Caco-2 (cell line): Measurements from ENCODE around the gene PEX14. TPM values are rescaled to one million over a fixed set of nuclear protein-coding genes. Genes with fewer than 3 reads are reported as not detected.

Source experiments
- BruUV-seq: library from RNA; stranded (reverse); fragments of 400-500 nt; replicated peaks from 2 replicates; lab custom pipeline; 2021; lab: Mats Ljungman, UMichigan
- CTCF ChIA-PET: fragments of 300-600 bp; sonication (Branson Sonifier 250); formaldehyde crosslinking; loops from one replicate; lab custom pipeline; 2022; ENCODE audit warnings: antibody characterized with exemption; lab: Charles Lee
- POLR2A ChIA-PET: fragments of 300-600 bp; sonication (Branson Sonifier 250); formaldehyde crosslinking; loops from one replicate; lab custom pipeline; 2022; ENCODE audit warnings: antibody characterized with exemption; lab: Charles Lee
- DNase-seq, 2 experiments: peaks; one replicate each; pipeline versions ENCODE4 v3.0.0 to v3.0.0-alpha.2; 2020 to 2022
- H3K27me3 ChIP-seq: replicated peaks from 2 replicates; pipeline ENCODE4 v1.6.0; 2011; ENCODE audit warnings: low read length; ENCODE audit not compliant: control insufficient read depth, insufficient read depth
- H3K36me3 ChIP-seq: 2 replicates; pipeline ENCODE4 v1.5.1; 2011; ENCODE audit warnings: low read length; ENCODE audit not compliant: control insufficient read depth, insufficient read depth
- H3K4me1 ChIP-seq: fragments of 250-450 bp; sonication (Bioruptor Pico); 2 replicates; pipeline ENCODE4 v1.5.1; 2020; ENCODE audit warnings: mild to moderate bottlenecking
- H3K4me3 ChIP-seq: 2 replicates; pipeline ENCODE4 v1.5.1; 2011; ENCODE audit warnings: low read depth, mild to moderate bottlenecking, control low read depth, low read length
- H3K9me3 ChIP-seq: fragments of 250-450 bp; sonication (Bioruptor Pico); 2 replicates; pipeline ENCODE4 v1.5.1; 2020; ENCODE audit warnings: mild to moderate bottlenecking, moderate library complexity
- H3K27ac Mint-ChIP-seq: one replicate; pipeline ENCODE4 v1.8.0; 2022; ENCODE audit warnings: mixed read lengths; ENCODE audit not compliant: unreplicated experiment
- H3K27me3 Mint-ChIP-seq: one replicate; pipeline ENCODE4 v1.8.0; 2022; ENCODE audit warnings: mixed read lengths; ENCODE audit not compliant: insufficient read depth, unreplicated experiment
- H3K36me3 Mint-ChIP-seq: one replicate; pipeline ENCODE4 v1.8.0; 2022; ENCODE audit warnings: mild to moderate bottlenecking, mixed read lengths; ENCODE audit not compliant: insufficient read depth, unreplicated experiment
- H3K4me1 Mint-ChIP-seq: one replicate; pipeline ENCODE4 v1.8.0; 2022; ENCODE audit warnings: low read depth, mixed read lengths; ENCODE audit not compliant: unreplicated experiment
- H3K4me3 Mint-ChIP-seq: one replicate; pipeline ENCODE4 v1.8.0; 2022; ENCODE audit warnings: mild to moderate bottlenecking, moderate library complexity, mixed read lengths; ENCODE audit not compliant: unreplicated experiment
- H3K9me3 Mint-ChIP-seq: one replicate; pipeline ENCODE4 v1.8.0; 2022; ENCODE audit warnings: mixed read lengths; ENCODE audit not compliant: unreplicated experiment
- CTCF ChIP-seq, 2 experiments: fragments of 200-600 bp in 1 of 2; IDR thresholded peaks; 1 replicate in 1 of 2; 2 replicates in 1 of 2; pipeline versions ENCODE4 v1.5.1 to v1.8.0; 2011 to 2022; ENCODE audit warnings: antibody characterized with exemption in 1 of 2, control low read depth in 1 of 2, inconsistent platforms in 1 of 2, low read depth in 1 of 2, low read length in 1 of 2, mild to moderate bottlenecking in 1 of 2, moderate library complexity in 1 of 2; ENCODE audit not compliant: insufficient read depth in 1 of 2, severe bottlenecking in 1 of 2, unreplicated experiment in 1 of 2
- intact Hi-C: fragments of 100-400 bp; cut with micrococcal nuclease; formaldehyde crosslinking; loops from one replicate; pipeline ENCODE4 v1.10.0; 2022; ENCODE audit not compliant: unreplicated experiment
- total RNA-seq: library from RNA; stranded (reverse); gene quantifications from 2 replicates; pipeline ENCODE4 v1.2.3, GENCODE V29; 2022

Gene PEX14
- total RNA-seq, 1 experiment from 2014 or later: 22.2 TPM

- CTCF ChIA-PET: no interaction called here
- intact Hi-C loops: no loop called here
- no TSS peak for BruUV-seq
Observed at GRCh38 chr1:10530281-10530740, 55.6 kb downstream of the PEX14 start.

GRCh38 chr1:10530756-10531495 lies 56.2 kb downstream of the PEX14 start:
- H3K4me3 Mint-ChIP-seq: no peak overlapping the region
- peaks cover 9% of the 10 kb centered on the region for H3K36me3 Mint-ChIP-seq
- Histone ChIP-seq H3K4me3 (no peak overlapping the region), H3K9me3 (no peaks in the 10 kb centered on the region), H3K4me1 (peaks cover 29% of the 10 kb centered on the region), H3K36me3 (no peaks in the 10 kb centered on the region), H3K27me3 (no peaks in the 10 kb centered on the region)
- ChIA-PET POLR2A (interaction anchor here (0.6 kb wide), 1 partner anchor 1527 kb away, joined by 3 read pairs; no protein-coding TSS in a partner anchor), CTCF (no interaction called here)
- intact Hi-C loops: no loop called here
- no peak for TF ChIP-seq CTCF (IDR thresholded peaks at IDR 0.05; ENCODE audit: insufficient read depth in 1 of 2, low read depth in 1 of 2, low read length in 1 of 2, severe bottlenecking in 1 of 2, unreplicated experiment in 1 of 2)
- peaks cover 29% of the 10 kb centered on the region for H3K4me1 Mint-ChIP-seq
- no peak overlapping the region for H3K27ac Mint-ChIP-seq
- no peaks in the 10 kb centered on the region for H3K27me3 Mint-ChIP-seq
- H3K9me3 Mint-ChIP-seq: no peaks in the 10 kb centered on the region
- BruUV-seq: no TSS peak
- DNase-seq: no peak

More at GRCh38 chr1:10530281-10530740, 55.6 kb downstream of the PEX14 start:
- peak in 1 of 2 experiments; percentile 36 for DNase-seq
- peak in 1 of 2 experiments; percentile 18 for TF ChIP-seq CTCF (IDR thresholded peaks at IDR 0.05; ENCODE audit: insufficient read depth in 1 of 2, low read depth in 1 of 2, low read length in 1 of 2, severe bottlenecking in 1 of 2, unreplicated experiment in 1 of 2)
- peaks cover 23% of the 10 kb centered on the region for H3K4me1 Mint-ChIP-seq
- H3K9me3 Mint-ChIP-seq: no peaks in the 10 kb centered on the region
- no peaks in the 10 kb centered on the region for H3K27me3 Mint-ChIP-seq
- Histone ChIP-seq H3K9me3 (no peaks in the 10 kb centered on the region), H3K4me3 (no peak overlapping the region), H3K27me3 (no peaks in the 10 kb centered on the region), H3K4me1 (peaks cover 29% of the 10 kb centered on the region), H3K36me3 (no peaks in the 10 kb centered on the region)
- POLR2A ChIA-PET: interaction anchor here (0.6 kb wide), 1 partner anchor 1527 kb away, joined by 3 read pairs; no protein-coding TSS in a partner anchor
- H3K4me3 Mint-ChIP-seq: no peak overlapping the region
- peaks cover 5% of the 10 kb centered on the region for H3K36me3 Mint-ChIP-seq
- no peak overlapping the region for H3K27ac Mint-ChIP-seq

- no peak overlapping the region for H3K4me3 Mint-ChIP-seq
- POLR2A ChIA-PET: no interaction called here
- intact Hi-C loops: no loop called here
- no peak for TF ChIP-seq CTCF (IDR thresholded peaks at IDR 0.05; ENCODE audit: insufficient read depth in 1 of 2, low read depth in 1 of 2, low read length in 1 of 2, severe bottlenecking in 1 of 2, unreplicated experiment in 1 of 2)
- Histone ChIP-seq H3K4me1 (peaks cover 29% of the 10 kb centered on the region), H3K9me3 (no peaks in the 10 kb centered on the region), H3K27me3 (no peaks in the 10 kb centered on the region), H3K36me3 (no peaks in the 10 kb centered on the region), H3K4me3 (no peak overlapping the region)
- H3K9me3 Mint-ChIP-seq: no peaks in the 10 kb centered on the region
- no peak overlapping the region for H3K27ac Mint-ChIP-seq
- CTCF ChIA-PET: no interaction called here
- DNase-seq: no peak
- H3K36me3 Mint-ChIP-seq: peaks cover 15% of the 10 kb centered on the region
- no peaks in the 10 kb centered on the region for H3K27me3 Mint-ChIP-seq
- H3K4me1 Mint-ChIP-seq: peaks cover 29% of the 10 kb centered on the region
- no TSS peak for BruUV-seq
Observed at GRCh38 chr1:10532362-10532761, 57.6 kb downstream of the PEX14 start.
